HG02623 (cell line): ENCODE data around the gene NAT16.
"Not testable (repeated sequence)": the region's sequence is repeated elsewhere in the genome, so short reads cannot be mapped to it uniquely, and the experiment has no call there.

Source experiments
- ATAC-seq: cut with Tn5 transposase; IDR thresholded peaks from one replicate; pipeline ENCODE4 v1.9.1; 2021; ENCODE audit warnings: moderate library complexity; ENCODE audit not compliant: unreplicated experiment

NAT16 gene

DNA sequence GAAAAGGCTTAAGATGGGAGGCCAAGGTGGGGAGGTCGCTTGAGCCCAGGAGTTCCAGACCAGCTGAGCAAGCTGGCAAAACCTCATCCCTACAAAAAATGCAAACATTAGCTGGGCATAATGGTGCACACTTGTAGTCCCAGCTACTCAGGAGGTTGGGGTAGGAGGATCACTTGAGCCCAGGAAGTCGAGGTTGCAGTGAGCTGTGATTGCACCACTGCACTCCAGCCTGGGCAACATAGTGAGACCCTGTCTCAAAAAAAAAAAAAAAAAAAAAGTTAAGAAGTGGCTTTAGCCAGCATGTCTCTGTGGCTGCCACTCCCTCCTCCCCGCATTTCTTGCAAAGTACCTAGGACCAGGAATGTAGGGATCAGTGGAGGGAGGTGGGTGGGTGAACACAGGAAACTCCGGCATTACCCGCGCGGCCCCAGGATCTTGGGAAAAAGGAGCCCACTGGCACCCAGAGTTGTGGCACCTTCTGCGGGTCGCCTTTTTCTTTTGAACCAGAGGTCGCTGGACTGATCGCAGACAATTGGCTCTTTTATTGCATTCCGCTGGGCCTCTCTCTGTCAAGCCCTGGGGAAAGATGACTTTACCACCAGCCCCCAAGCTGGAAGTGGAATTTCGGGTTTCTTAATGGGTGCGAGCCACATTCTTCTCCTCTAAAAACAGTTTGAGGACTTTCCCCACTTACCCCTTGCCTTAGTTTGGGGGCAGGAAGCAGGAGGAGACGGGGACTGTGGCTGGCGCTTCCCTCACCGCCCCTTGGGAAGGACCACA, 18.2 kb downstream of the NAT16 start:
- ATAC-seq: no peak

DNA sequence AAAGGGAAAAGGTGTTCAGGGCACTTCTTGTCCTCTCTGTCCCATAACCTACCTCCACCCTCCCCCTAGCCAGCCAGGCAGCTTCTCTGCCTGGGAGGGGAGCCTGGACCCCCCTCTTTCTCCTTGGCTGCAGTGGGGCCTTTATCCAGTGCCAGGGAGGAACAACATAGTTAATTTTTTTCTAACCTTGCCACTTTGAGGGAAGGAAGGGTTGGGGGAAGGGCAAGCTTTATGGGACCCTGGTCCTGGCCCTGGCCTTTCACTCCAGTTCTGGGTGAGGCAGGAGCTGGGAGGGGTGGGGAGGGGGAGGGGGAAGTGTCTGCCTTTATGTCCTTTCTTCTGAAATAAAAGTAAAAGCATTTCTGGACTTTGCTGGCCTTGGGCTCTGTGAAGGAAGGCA, 19.2 kb downstream of the NAT16 start:
- no peak for ATAC-seq

GRCh38 chr7:101159696-101160674, 20.1 kb downstream of the NAT16 start:
- no peak for ATAC-seq

- ATAC-seq: no peak
Observed at GRCh38 chr7:101156866-101157589, 23.1 kb downstream of the NAT16 start.

GRCh38 chr7:101156277-101156676, 23.8 kb downstream of the NAT16 start:
- no peak for ATAC-seq

DNA sequence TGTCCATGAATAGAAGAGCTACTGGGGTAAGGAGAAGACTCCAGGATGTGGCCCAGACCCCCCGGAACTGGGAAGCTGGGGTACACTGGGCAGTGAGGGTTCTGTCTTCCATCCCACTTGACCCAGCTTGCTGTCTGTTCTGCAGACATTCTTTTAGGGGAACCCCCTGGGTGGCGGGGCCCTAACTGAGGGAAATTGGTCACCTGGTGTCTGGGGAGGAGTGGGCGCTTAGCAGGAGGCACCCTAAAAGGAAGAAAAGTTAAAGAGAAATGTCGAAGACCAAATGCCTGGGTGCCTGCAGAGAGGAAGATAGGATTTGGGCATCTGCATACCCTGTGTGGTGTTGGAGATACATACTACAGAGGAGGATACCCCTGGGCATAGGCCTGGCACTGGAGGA, 24.8 kb downstream of the NAT16 start:
- no peak for ATAC-seq

GRCh38 chr7:101154693-101155102, 25.4 kb downstream of the NAT16 start:
- ATAC-seq: peak; percentile 18

DNA sequence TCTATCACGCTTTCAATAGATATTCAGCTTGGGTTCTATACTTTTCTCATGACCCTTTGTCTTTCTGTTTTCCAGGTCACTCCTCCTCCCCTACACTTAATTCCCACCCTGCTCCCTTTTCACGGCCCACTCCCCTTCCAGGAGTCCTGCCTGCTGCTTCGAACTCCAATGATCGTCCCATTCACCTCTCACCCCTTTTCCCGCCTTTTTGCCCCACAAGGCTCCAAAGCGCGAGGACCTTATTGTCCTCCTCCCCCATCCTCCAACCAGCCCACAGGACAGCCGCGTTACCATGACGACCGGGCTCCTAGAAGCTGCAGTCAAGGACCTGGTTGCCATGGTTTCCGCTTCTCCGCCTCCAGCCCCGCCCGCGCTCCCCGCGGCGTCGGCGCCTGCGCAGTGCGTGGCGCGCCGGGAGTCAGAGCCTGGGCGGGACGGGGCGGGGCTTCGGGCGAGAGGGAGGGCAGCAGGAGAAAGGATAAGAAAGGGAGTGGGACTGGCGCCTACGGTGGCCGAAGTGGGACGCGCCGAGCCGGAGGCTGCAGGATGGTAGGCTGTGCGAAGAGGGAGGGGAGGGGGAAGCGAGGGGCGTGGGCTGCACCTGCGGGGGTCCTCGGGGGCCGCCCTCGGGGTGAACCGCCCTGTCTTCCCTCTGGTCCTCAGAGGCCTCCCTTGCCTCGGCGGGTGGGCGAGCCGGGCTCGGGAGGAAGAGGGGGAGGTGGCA, 26.0 kb downstream of the NAT16 start, which contains the start of gene AP1S1:
Gene AP1S1 (plus strand): TSS at position 508 of the 724 bp plus-strand sequence. CDS start 39 bp downstream, at position 547.
- peak; percentile 76 for ATAC-seq

DNA sequence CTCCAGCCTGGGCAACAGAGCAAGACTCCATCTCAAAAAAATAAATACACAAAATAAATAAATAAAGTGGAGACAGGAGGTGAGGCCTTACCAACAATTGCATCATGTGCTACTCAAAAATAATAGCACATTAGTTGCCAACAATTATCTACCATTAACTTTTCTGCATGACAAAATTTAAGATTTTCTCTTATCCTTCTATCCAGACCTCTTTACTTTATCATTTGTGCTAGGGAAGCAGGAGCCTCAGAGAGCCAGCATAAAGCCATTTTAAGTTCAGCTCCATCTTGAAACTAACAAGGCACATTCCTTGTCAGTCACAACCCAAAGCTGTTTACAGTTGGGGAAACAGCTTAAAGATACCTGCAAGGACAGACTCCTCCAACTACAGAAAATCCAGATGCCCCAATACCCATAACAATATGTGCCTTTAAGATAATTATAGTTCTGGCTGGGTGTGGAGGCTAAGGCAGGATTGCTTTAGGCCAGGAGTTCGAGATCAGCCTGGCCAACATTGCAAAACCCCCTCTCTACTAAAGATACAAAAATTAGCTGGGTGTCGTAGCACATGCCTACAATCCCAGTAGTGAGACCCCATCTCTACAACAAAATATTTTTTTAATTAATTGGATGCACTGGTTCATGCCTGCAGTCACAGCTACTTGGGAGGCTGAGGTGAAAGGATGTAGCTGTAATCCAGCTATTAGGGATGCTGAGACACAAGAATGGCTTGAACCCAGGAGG, 28.0 kb downstream of the NAT16 start:
- ATAC-seq: no peak

GRCh38 chr7:101140746-101141382, 39.2 kb downstream of the NAT16 start:
- ATAC-seq: no peak

DNA sequence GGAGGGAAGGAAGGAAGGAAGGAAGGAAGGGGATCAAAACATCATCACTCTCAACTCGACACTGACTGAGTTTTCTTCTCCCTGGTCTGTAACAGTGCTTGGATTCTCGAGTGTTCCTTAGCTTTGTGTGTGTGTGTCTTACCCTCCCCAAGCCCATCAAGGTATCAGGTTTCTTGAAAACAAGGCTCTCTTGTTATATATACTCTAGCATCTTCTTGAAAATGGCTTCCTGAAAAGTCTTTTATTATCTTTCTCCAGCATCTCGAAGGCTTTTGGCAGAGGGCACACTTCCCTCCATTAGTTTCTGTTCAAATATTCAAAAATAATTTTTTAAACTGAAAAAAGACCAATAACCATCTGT, 39.8 kb downstream of the NAT16 start:
- ATAC-seq: no peak

DNA sequence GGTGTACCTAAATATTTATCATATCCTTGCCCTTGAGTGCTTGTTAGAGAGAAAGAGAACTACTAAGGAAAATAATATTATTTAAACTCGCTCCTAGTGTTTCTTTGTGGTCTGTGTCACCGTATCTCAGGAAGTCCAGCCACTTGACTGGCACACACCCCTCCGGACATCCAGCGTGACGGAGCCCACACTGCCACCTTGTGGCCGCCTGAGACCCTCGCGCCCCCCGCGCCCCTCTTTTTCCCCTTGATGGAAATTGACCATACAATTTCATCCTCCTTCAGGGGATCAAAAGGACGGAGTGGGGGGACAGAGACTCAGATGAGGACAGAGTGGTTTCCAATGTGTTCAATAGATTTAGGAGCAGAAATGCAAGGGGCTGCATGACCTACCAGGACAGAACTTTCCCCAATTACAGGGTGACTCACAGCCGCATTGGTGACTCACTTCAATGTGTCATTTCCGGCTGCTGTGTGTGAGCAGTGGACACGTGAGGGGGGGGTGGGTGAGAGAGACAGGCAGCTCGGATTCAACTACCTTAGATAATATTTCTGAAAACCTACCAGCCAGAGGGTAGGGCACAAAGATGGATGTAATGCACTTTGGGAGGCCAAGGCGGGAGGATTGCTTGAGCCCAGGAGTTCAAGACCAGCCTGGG, 41.8 kb downstream of the NAT16 start:
- ATAC-seq: peak; percentile 63

- ATAC-seq: no peak
Observed at GRCh38 chr7:101137651-101138212, 42.4 kb downstream of the NAT16 start.

GRCh38 chr7:101134399-101134980, 45.6 kb downstream of the NAT16 start:
- ATAC-seq: no peak

DNA sequence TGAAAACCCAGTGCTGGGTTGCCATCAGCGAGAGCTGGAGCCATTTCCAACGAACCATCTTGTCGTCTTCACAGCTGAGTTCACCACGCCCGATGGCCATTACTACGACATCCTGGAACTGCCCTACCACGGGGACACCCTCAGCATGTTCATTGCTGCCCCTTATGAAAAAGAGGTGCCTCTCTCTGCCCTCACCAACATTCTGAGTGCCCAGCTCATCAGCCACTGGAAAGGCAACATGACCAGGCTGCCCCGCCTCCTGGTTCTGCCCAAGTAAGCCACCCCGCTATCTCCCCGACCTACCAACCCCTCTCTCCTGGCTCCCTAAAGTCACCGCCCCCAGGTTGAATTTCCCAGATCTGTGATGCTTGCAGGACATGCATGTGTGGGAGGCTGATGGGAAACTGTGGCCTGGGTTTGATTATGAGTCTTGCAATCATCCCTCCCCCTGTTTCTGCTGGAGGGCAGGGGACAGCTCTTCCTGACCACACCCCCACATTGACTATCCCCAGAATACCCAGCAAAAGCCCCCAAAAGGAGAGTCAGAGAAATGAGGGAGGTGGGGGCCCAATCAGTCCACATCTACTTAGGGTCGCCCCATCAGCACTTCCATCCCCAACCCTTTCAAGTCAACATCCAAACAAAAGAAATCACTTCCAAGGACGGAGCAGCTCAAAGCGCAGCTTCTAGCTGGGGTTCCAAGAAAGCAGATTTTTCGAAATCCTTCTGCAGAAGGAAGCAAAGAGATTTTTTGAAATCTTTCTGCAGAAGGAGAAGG, 46.3 kb downstream of the NAT16 start:
- no peak for ATAC-seq

- ATAC-seq: not testable (repeated sequence)
Observed at GRCh38 chr7:101132626-101133600, 47.2 kb downstream of the NAT16 start.
